Stimulated activated naive CD4-positive, alpha-beta T cell treated with Interleukin-2 at 50 U/mL for 16 hours (primary cell): Measurements from ENCODE around the gene SLC39A11.

Experiments
- DNase-seq: peaks from one replicate; lab custom pipeline; 2025; lab: John Stamatoyannopoulos, UW

Gene SLC39A11

DNA sequence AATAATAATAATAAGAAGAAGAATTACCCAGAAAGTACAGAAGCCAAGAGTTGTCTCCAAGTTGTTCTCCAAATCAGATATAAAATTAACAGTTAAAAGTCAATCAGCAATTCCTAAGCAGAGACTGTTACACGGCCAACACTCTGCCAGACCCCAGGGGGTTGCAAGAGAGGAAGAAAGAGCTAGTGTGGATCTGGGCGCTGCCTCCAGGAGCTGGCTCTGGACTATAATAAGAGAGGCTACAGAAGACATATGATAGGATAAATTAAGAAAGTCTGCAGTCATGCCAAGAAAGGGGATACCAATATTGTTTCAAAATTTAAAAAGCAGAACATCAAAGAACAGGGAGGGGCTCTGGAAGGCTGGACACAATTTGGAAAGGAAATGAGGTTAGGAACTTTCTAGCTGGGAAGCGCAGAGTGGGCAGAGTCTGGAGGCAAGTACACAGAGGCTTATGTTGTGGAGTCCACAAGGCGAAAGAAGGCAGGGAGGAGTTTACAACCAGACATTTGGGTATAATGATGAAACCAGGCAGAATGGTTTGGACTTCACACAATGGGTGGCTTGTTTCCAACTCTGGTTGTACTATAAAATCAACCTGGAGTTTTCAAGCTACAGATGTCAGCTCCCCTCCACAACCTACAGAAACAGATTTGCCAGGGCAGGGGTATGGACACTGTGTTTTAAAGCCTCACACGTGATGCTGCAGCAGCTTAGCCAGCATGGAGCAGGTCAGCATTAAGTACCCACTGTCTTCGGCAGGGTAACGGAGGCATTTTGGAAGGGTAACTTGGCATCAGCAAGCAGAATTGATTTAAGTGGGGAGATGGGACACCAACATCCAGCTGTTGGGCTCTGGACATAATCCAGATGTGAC is 49.4 kb downstream of the SLC39A11 start:
- DNase-seq: no peak

DNA sequence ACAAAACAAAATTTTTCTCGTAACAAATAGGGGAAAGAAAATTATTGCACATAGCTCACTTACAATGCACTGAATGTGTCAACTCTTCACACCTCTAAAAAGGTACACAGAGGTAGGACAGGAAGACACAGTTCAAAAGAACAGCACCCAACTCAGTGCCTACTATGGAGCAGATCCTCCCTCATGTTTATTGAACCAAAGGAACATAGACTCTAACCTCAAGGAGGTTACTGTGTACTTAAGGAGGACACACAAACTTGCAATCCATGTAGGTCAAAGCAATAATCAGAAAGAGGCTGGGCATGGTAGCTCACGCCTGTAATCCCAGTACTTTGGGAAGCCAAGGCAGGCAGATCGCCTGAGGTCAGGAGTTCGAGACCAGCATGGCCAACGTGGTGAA is 50.3 kb downstream of the SLC39A11 start:
- no peak for DNase-seq

DNA sequence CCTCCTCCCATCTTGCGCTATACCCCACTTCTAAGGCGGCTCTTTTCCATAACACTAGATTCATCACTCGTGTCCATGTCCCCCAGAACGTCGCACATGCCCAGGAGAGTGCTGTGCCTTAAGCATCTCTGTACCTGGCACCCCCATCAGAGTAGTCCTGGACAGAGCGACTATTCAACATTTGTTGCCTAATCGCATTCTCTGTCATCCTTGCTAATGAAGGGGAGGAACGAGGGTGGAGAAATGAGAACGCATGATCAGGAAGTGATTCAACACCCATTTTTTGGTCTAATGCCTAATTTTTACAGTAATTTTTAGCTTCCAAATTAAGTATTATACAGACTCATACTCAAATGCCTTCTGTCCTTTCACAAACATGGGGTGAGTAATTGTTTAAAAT is 53.2 kb downstream of the SLC39A11 start:
- DNase-seq: no peak

DNA sequence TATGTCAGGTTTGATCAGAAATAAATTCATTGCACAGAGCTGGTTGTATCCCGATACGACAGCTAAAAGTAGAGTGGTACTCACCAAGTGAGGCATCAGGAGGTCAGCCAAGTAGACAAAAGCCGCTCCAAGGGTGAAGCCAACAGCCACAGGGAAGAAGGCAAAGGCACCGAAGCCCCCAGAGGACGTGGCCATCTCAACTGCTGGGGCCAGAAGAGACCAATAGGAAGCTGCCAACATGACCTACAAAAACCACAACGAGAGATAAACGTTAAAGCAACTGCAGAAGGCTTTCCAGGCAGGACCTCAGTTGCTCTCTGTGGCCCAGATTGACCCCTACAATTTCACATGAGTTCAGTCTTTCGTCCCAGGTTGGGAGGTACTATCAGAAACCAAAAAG is 61.0 kb downstream of the SLC39A11 start:
- DNase-seq: no peak

DNA sequence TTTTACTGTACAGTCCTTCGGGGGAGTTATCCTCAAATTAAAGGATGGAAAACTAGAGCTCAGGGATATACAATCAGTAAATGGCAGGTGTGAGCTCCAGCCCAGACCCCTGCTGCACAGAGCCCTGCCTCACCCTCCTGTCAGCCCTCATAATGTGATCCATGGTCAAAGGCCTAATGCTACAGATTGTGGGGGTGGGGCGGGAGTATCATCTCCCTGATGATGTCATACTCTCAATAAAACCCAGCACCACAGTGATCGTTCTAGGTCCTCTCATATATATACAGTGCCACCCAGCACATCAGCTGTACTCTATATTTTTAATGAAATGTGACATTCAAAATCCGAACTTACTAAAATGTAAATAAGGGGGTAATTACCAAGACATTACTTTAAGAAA is 61.5 kb downstream of the SLC39A11 start:
- no peak for DNase-seq

DNA sequence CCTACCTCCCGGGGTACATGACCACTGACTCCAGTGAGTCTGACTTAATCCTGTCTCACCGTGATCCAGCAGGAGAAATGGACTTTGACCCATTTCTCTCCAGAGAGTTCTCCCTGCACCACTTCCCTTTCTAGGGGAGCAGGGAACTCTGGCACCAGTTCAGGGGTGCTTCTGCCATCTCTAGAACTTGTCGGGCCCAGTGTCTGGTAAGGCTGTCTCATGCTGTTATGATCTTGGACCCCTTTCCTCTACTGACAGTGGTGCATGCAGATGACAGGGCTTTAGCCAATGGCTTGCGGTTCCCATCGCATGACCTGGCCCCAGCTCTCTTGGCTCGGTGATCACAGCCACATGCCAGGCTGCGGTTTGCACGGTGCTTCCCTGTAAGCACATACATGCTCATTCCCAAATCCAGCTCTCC is 62.0 kb downstream of the SLC39A11 start:
- DNase-seq: no peak

DNA sequence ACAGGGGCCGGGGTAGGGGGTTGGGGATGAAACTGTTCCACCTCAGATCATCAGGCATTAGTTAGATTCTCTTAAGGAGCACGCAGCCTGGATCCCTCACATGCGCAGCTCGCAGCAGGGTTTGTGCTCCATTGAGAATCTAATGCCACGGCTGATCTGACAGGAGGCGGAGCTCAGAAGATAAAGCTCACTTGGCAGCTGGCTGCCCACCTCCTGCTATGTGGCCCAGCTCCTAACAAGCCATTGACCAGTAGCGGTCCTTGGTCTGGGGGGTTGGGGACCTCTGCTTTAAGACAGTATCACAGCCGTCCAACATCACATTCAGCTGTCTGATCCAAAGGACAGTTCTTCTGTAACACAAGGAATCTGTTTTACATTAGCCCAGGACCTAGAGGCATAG is 62.5 kb downstream of the SLC39A11 start:
- DNase-seq: no peak

DNA sequence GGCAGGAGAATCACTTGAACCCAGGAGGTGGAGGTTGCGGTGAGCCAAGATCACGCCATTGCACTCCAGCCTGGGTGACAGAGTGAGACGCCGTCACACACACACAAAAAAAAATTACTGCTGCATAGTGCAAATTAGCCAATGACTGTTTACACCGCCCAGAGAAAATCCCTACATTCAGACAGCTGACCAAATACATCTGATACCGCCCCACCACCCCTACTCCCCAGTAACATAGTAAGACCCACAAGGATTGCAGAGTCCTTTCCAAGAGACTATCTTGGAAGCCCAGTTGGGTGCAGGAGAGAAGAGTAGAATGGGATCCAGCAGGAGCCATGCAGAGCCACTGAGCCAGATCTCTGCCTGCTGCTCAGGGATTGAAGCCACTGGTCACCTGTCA is 63.5 kb downstream of the SLC39A11 start:
- no peak for DNase-seq

DNA sequence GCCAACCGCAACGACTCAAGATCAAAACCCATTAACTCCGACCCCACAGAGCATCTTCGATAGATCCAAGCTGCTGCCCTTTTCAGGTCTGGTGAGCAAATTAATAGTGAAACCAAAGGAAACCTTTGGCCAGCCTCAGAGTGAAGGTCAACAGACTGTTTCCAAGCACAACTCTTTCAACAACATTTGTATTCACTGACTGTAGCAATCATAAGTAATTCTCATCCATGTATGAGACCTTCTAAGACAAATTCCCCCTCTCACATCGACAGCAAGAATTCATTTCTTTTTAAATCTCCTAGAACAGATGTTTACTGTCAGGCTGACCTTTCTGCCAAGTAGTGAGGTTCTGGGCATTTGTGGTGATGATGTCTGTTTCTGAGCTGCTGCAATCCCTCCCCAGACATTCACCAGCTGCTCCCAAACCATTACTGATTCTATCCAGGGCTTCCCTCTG is 64.2 kb downstream of the SLC39A11 start:
- DNase-seq: no peak

DNA sequence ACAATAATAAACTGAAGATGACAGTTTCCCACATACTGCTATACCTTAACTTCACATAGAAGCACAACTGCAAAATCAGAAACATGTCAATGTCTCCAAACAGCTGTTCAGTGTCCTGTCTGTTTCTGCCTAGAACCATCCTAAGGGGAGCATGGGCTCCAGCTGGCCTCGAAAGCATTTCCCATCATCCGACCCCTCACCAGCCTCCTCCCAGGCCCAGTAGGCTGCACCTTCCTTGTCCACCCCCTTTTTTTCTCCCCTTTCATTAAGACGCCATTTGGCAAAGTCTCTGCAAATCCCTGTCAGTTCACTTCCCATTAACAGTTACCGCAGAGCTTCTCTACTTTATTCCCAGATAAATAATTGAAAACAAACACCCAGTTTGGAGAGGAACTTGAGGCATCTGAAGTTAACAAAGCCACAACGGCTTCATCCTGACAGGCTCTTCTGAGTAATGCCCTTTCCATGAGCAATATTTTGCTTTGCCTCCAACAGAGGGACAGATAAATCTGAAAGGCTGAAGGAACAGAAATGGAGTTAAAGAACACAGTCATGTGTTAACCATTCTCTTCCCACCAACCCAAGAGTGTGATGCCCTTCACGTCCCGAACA is 65.3 kb downstream of the SLC39A11 start:
- no peak for DNase-seq

DNA sequence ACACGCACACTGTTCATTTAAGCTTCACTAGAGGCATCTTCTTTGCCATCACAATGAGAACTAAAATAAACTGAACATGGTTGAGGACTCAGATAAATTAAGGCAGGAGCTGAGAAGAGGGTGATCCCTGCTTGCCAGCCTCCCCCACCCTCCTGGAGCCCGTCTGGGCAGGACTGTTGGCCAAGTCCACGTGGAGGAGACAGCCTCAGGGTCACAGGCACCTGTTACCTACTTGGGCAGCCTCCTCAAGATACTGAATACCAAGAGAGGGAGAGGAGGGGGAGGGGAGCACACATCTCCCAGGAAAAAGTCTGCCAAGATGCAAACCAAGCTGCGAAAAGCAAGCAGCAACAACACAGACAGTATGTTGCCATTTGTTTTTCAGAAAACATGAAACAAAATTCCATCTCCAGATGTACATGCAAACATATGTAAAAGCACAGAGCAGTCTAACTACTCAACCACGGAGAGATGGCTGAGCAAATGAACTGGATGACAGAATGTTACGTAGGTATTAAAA is 67.4 kb downstream of the SLC39A11 start:
- no peak for DNase-seq

DNA sequence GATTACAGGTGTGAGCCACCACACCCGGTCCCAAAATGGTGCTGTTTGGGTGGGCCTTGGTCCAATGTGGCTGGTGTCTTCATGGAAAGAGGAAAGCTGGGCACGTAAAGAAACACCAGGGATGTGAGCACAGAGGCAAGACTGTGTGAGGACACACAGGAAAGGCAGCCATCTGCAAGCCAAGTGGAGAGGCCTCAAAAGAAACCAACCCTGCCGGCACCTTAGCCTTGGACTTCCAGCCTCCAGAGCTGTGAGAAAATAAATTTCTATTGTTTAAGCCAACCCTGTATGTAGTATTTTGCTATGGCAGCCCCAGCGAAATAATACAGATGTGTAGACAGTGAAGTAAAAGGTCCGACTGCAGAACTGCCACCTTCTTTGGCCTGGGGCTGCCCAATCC is 68.7 kb downstream of the SLC39A11 start:
- no peak for DNase-seq

DNA sequence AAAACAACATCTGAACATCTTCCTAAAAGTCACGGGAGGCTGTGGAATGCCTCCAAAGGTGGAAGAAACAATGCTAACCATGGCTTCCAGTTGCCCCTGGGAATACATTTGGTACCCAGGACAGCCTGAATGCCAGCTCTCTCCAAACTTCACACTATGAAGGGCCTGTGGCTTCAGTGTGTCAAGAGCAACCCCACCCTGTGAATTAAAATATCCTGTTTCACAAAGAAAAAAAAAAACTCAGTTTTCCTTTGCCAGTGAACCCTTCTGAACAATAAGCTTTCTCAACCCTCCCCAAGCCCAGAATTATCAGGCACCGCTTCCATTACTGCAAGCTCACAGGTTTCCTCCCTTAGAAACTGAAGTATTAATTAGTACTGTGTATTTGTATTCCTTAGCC is 69.8 kb downstream of the SLC39A11 start:
- no peak for DNase-seq

DNA sequence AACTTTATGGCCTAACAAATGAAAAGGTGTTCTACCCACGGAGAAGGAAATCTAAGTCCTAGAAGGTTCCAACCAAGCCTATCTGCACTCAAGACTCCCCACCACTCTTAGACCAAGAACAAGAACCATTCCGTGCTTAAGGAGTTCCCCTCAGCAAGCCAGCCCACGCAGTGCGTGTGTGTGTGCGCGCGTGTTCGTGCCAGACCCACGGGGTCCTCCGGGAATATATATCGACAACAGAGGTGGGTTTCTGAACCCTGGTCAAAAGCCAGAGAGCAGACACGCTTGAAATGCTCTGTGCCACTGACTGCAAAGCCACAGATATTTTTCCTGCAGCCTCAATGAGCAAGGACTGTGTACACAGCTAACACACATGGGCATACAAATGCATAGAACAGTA is 70.7 kb downstream of the SLC39A11 start:
- DNase-seq: no peak

DNA sequence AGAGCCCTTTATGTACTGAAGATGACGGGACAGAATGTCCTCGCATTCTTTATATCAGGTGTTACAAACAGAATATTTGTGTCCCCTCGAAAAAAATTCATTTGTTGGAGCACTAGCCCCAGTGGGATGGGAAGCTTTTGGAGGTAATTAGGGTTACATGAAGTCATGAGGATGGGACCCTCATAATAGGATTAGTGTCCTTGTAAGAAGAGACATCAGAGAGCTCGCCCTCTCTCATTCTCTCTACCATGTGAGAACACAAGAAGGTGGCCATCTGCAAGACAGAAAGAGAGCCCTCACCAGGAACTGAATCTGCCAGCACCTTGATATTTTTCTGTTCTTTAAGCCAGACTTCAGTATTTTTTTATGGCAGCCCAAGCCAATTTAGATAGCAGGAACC is 72.4 kb downstream of the SLC39A11 start:
- DNase-seq: no peak

DNA sequence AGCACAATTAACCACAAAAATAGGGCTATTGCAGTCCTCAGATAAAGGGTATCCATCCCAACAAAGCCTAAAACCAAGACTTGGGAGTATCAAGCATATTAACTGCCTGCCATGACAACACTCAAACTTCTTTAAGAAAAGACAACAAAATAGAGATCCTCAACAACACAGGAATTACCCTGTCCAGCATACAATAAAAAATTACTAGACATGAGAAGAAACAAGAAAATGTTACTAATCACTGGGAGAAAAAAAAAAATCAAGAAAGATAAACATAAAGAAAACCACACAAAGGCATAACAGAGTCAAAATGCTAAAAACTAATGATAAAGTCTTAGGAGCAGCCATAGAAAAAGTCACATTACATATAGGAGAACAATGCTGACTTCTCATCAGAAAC is 73.9 kb downstream of the SLC39A11 start:
- DNase-seq: no peak

DNA sequence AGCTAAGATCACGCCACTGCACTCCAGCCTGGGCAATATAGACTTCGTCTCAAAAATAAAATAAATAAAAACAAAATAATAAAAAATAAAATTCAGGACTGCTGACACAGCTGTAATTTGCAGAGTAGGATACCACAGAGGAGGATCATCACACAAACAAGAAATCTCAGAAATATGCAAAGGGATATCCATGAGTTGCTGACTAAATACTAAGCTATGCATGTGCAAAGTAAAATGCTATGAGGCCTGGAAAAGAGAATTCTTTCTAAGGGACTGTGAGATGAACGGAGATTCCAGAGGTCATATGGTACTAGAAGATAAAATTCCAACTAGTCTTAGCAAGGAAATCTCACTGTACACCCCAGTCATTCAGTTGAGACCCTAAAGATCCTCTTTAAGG is 74.8 kb downstream of the SLC39A11 start:
- no peak for DNase-seq

DNA sequence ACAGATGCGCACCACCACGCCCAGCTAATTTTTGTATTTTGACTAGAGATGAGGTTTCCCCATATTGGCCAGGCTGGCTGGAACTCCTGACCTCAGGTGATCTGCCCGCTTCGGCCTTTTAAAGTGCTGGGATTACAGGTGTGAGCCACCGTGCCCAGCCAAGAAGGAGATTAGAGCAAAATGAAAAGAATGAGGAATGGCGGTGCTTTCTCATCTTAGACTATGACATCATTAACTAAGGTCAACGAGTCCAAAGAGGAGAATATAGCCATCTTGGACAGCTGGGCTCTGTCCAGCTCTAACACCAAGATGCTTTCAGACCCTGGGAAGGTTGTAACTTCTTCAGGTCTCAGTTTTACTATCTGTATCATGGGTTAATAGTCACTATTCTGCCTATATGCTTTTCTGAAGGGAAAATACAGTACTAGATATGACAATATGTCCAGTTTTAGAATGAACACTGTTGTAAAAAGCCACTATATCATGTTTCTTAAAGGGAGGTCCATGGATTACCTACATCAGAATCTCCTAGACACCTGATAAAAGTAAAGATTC is 76.7 kb downstream of the SLC39A11 start:
- DNase-seq: no peak

DNA sequence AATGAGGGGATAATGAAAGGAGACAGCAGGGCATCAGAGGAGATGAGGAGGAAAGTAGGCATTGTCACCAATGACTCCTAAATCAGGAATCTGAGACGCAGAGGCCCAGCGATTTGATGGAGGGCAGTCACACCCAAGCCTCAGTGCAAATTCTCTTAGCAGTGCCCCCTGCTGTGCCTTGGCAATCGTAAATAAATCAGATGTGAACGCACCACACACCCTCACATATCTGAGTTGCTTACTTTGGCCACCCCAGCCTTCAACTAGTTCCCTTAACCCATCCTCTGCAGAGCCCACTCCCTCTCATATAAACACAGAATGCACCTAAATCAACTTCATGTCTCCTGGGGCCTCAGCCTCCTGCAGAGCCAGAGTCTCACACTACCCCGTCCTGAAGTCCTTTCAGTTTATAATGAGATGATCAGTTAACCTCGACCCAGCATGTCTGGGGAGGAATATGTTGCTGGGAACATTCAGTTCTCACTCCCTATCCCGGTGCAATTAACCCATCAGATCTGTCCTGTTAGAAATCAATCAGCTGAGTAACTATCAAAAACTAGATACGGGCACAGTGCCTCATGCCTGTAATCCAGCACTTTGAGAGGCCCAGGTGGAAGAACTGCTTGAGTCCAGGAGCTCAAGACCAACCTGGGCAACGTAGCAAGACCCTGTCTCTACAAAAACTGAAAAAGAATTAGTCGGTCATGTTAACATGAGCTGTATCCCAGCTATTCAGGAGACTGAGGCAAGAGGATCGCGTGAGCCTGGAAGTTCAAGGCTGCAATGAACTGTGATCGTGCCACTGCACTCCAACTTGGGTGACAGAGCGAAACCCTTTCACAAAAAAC is 78.4 kb downstream of the SLC39A11 start:
- no peak for DNase-seq

DNA sequence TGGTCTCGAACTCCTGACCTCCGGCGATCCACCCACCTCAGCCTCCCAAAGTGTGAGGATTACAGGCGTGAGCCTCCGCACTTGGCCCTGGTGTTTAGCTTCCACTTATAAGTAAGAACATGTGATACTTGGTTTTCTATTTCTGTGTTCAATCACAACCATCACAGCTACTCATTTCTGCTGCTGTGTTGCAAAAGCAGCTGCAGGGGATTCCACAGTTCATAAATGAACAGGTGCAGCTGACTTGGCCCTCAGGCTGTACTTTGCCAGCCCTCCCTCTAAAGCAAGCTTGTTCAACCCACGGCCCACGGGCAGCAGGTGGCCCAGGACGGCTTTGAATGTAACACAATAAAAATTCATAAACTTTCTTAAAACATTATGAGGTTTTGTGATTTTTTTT is 79.2 kb downstream of the SLC39A11 start:
- no peak for DNase-seq

DNA sequence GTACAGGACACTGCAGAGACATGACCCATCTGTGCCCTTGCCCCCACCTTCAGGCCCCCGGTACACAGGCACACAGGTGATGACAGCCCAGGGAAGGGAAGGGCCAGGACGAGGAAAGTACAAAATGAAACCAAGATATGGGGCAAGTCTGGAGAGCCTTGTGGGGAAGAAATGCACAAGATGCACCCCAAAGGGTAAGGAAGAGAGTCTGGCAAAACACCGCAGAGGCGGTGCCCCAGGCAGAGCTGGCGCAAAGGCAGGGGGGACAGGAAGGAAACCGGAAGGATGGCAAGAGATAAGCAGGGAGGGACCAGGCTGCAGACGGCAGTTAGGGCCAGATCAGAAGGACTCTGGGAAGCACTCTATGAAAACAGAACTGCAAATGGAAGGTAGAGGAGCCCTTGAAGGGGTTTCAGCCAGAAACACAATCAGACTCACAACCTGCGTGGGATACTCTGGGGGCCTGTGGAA is 81.4 kb downstream of the SLC39A11 start:
- no peak for DNase-seq

DNA sequence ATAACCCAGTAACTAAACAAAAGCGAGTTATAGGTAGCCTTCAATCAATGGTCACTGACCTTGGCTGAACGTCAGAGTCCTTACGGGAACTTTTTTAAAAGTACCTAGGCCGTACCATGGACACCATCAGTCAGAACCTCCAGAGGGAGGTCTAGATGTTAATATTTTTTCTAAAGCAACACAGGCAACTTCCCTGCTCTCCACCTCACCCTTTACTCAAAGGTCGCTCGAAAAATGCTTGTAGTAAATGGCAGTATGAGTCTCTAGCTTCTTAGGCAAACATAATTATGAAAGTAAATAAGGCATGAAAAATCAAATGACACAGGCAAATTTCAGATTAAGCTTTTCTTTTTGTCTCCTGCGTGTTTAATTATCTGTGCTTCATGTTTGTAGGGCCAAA is 82.1 kb downstream of the SLC39A11 start:
- no peak for DNase-seq
